Breast epithelium (tissue), 3 donors: ENCODE results near the gene CELA1.

Source experiments
- POLR2AphosphoS5 ChIP-seq, 3 donors: sonication (generic); formaldehyde crosslinking; IDR thresholded peaks; one replicate each; pipeline ENCODE4 v1.6.1; 2017; ENCODE audit warnings: antibody characterized with exemption in 3 of 3
- TF ChIP-seq, protein P1 (sequence below), 3 donors: fragments of 450-650 bp; IDR thresholded peaks; one replicate each; pipeline ENCODE4 v1.5.1; 2016 to 2017; ENCODE audit warnings: antibody characterized with exemption in 3 of 3, mild to moderate bottlenecking in 3 of 3, moderate library complexity in 3 of 3

DNA sequence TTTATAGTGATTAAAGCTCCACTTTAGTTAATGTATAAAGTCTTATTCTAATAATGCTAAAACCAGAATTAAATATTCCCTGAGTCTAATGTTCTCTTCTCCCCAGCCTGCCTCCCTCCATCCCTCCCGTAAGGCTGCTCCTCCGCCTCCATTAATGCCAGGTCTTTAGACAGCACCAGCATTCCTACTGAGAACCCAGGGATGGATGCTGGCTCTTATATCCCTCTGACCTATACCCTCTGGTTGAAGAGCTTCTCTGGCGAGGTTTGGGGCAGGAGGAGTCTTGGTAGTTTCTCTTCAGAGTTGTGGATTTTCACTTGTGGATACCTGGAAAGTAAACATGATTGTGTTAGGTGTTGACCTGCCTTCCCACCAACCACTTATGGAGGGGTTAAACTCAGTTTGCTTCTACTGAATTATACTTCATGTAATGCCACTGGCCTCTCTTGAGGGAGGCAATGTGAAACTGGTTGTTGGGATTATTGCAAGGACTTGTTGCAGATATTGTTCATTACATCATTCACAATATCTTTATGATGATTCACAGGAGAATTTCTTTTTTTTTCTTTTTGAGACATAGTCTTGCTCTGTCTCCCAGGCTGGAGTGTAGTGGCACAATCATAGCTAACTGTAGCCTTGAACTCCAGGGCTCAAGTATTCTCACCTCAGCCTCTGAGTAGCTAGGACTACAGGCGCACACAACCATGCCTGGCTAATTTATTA, 65.1 kb downstream of the CELA1 start:
- TF ChIP-seq POLR2AphosphoS5 (IDR thresholded peaks at IDR 0.05) = no peak
- TF ChIP-seq, protein P1, sequence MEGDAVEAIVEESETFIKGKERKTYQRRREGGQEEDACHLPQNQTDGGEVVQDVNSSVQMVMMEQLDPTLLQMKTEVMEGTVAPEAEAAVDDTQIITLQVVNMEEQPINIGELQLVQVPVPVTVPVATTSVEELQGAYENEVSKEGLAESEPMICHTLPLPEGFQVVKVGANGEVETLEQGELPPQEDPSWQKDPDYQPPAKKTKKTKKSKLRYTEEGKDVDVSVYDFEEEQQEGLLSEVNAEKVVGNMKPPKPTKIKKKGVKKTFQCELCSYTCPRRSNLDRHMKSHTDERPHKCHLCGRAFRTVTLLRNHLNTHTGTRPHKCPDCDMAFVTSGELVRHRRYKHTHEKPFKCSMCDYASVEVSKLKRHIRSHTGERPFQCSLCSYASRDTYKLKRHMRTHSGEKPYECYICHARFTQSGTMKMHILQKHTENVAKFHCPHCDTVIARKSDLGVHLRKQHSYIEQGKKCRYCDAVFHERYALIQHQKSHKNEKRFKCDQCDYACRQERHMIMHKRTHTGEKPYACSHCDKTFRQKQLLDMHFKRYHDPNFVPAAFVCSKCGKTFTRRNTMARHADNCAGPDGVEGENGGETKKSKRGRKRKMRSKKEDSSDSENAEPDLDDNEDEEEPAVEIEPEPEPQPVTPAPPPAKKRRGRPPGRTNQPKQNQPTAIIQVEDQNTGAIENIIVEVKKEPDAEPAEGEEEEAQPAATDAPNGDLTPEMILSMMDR (IDR thresholded peaks at IDR 0.05) = no peak
